ENCODE measurements around the gene CENPT. TPM values are rescaled to one million over a fixed set of nuclear protein-coding genes. Genes with fewer than 3 reads are reported as not detected.
A peak's percentile ranks its signal among the peaks of the same experiment; 100 is the strongest.

Gene CENPT
- total RNA-seq, 1 donor from 2014 or later, result 36.2 TPM

- Mint-ChIP-seq H3K27ac (no peak overlapping the region), H3K4me1 (peaks cover 2% of the 10 kb centered on the region), H3K4me3 (no peak overlapping the region), H3K36me3 (peaks cover 5% of the 10 kb centered on the region), H3K9me3 (no peaks in the 10 kb centered on the region), H3K27me3 (ENCODE audit: insufficient read depth, low read depth) (peaks cover 4% of the 10 kb centered on the region)
- H3K27ac ChIP-seq, result no peak overlapping the region
- no peak overlapping the region for H3K4me2 ChIP-seq
- H3F3A ChIP-seq (ENCODE audit: low read depth), result no peaks in the 10 kb centered on the region
- no peak overlapping the region for H3K4me3 ChIP-seq
- no peak overlapping the region for H2AFZ ChIP-seq (replicated peaks)
- H3K36me3 ChIP-seq, result no peaks in the 10 kb centered on the region
- no peaks in the 10 kb centered on the region for H3K79me2 ChIP-seq (ENCODE audit: low read depth)
- TF ChIP-seq EZH2phosphoT487 (IDR thresholded peaks at IDR 0.05), result no peak
- TF ChIP-seq, protein P1, sequence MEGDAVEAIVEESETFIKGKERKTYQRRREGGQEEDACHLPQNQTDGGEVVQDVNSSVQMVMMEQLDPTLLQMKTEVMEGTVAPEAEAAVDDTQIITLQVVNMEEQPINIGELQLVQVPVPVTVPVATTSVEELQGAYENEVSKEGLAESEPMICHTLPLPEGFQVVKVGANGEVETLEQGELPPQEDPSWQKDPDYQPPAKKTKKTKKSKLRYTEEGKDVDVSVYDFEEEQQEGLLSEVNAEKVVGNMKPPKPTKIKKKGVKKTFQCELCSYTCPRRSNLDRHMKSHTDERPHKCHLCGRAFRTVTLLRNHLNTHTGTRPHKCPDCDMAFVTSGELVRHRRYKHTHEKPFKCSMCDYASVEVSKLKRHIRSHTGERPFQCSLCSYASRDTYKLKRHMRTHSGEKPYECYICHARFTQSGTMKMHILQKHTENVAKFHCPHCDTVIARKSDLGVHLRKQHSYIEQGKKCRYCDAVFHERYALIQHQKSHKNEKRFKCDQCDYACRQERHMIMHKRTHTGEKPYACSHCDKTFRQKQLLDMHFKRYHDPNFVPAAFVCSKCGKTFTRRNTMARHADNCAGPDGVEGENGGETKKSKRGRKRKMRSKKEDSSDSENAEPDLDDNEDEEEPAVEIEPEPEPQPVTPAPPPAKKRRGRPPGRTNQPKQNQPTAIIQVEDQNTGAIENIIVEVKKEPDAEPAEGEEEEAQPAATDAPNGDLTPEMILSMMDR (IDR thresholded peaks at IDR 0.05), result no peak
- no peak for TF ChIP-seq EZH2 (IDR thresholded peaks at IDR 0.05)
- H3K27me3 ChIP-seq, result no peaks in the 10 kb centered on the region
- H3K4me1 ChIP-seq, result peaks cover 7% of the 10 kb centered on the region
- DNase-seq (ENCODE audit: low spot score), result no peak
- no peak overlapping the region for H3K9ac ChIP-seq
- no peaks in the 10 kb centered on the region for H3K9me3 ChIP-seq (ENCODE audit: low read depth)
- no peaks in the 10 kb centered on the region for H4K20me1 ChIP-seq (ENCODE audit: low read depth)
Observed at GRCh38 chr16:67820608-67821259, 26.8 kb downstream of the CENPT start.

DNA sequence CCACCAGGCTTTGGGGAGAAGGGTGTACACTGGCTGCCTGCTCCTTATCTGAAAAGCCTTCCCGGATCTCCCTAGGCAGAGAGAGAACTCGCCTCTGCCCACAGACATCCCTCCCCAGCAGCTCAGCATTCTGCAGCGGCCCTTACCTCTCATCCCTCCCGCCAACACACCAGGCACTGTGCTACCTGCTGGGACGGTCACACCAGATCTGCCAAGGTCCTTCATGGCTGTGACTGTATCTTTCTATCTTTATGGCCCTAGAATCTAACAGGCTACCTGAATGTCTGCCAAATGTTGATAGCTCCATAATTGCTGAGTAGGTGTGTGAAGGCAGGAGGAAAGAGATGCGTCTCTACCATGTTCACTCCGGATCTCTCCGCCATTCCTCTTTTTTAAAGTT lies 32.9 kb downstream of the CENPT start:
- no peaks in the 10 kb centered on the region for H3K36me3 ChIP-seq
- H3K9me3 Mint-ChIP-seq, result no peaks in the 10 kb centered on the region
- H3K4me3 ChIP-seq, result no peak overlapping the region
- no peaks in the 10 kb centered on the region for H3K9me3 ChIP-seq (ENCODE audit: low read depth)
- peaks cover 2% of the 10 kb centered on the region for H3K4me1 Mint-ChIP-seq
- H3F3A ChIP-seq (ENCODE audit: low read depth), result no peaks in the 10 kb centered on the region
- H3K4me3 Mint-ChIP-seq, result no peak overlapping the region
- no peak overlapping the region for H3K4me2 ChIP-seq
- peaks cover 2% of the 10 kb centered on the region for H3K27me3 Mint-ChIP-seq (ENCODE audit: insufficient read depth, low read depth)
- no peaks in the 10 kb centered on the region for H3K36me3 Mint-ChIP-seq
- DNase-seq (ENCODE audit: low spot score), result no peak
- no peak overlapping the region for H3K27ac Mint-ChIP-seq
- no peaks in the 10 kb centered on the region for H3K4me1 ChIP-seq
- TF ChIP-seq EZH2 (IDR thresholded peaks at IDR 0.05) (no peak), EZH2phosphoT487 (IDR thresholded peaks at IDR 0.05) (no peak)
- TF ChIP-seq, protein P1 (IDR thresholded peaks at IDR 0.05), result no peak
- no peaks in the 10 kb centered on the region for H4K20me1 ChIP-seq (ENCODE audit: low read depth)
- H2AFZ ChIP-seq (replicated peaks), result no peak overlapping the region
- H3K27ac ChIP-seq, result no peak overlapping the region
- H3K9ac ChIP-seq, result no peak overlapping the region
- H3K79me2 ChIP-seq (ENCODE audit: low read depth), result no peaks in the 10 kb centered on the region
- no peaks in the 10 kb centered on the region for H3K27me3 ChIP-seq

GRCh38 chr16:67811899-67812298 lies 35.6 kb downstream of the CENPT start:
- no peak overlapping the region for H3K9ac ChIP-seq
- no peak for TF ChIP-seq EZH2 (IDR thresholded peaks at IDR 0.05)
- TF ChIP-seq EZH2phosphoT487 (IDR thresholded peaks at IDR 0.05), result no peak
- TF ChIP-seq, protein P1 (IDR thresholded peaks at IDR 0.05), result no peak
- no peaks in the 10 kb centered on the region for H3K4me1 ChIP-seq
- Mint-ChIP-seq H3K4me3 (no peak overlapping the region), H3K27me3 (ENCODE audit: insufficient read depth, low read depth) (peaks cover 2% of the 10 kb centered on the region), H3K9me3 (no peaks in the 10 kb centered on the region), H3K27ac (peak overlapping the region; percentile 82), H3K4me1 (peaks cover 7% of the 10 kb centered on the region), H3K36me3 (no peaks in the 10 kb centered on the region)
- no peaks in the 10 kb centered on the region for H4K20me1 ChIP-seq (ENCODE audit: low read depth)
- H3K9me3 ChIP-seq (ENCODE audit: low read depth), result no peaks in the 10 kb centered on the region
- H3K4me3 ChIP-seq, result no peak overlapping the region
- DNase-seq (ENCODE audit: low spot score), result no peak
- H3K4me2 ChIP-seq, result no peak overlapping the region
- H3K79me2 ChIP-seq (ENCODE audit: low read depth), result no peaks in the 10 kb centered on the region
- H2AFZ ChIP-seq (replicated peaks), result no peak overlapping the region
- H3K27me3 ChIP-seq, result no peaks in the 10 kb centered on the region
- peaks cover 6% of the 10 kb centered on the region for H3F3A ChIP-seq (ENCODE audit: low read depth)
- H3K27ac ChIP-seq, result no peak overlapping the region
- no peaks in the 10 kb centered on the region for H3K36me3 ChIP-seq

Data from neural progenitor cell (in vitro differentiated cells).